ENCODE data around the gene RET. TPM values are rescaled to one million over a fixed set of nuclear protein-coding genes. Genes with fewer than 3 reads are reported as not detected.

The RET gene
- total RNA-seq, 1 experiment from 2014 or later: not detected

DNA sequence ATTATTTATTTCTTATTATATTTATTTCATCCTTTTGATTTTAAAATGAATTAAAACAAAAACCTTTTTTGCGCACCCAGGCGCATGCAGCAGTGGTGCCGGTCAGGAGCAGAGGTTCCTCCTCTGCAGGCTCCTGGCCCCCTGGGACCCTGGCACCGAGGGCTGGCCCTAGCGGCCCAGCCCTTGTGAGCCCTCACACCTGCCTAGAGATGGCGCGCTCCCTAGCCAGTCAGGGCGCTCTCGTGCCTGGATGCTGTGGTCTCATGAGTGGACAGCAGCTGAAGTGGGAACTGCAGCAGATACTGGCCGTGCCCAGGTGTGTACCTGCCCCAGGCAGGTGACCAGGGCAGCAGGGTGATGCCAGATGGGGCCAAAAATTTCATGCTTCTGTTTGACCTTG is 13.8 kb downstream of the RET start:
- Mint-ChIP-seq H3K27me3 (ENCODE audit: insufficient read depth, unreplicated experiment) (peaks cover 34% of the 10 kb centered on the region), H3K9me3 (ENCODE audit: unreplicated experiment) (no peaks in the 10 kb centered on the region), H3K4me3 (ENCODE audit: unreplicated experiment) (no peak overlapping the region), H3K4me1 (ENCODE audit: low read depth, unreplicated experiment) (no peaks in the 10 kb centered on the region), H3K36me3 (ENCODE audit: insufficient read depth, unreplicated experiment) (no peaks in the 10 kb centered on the region), H3K27ac (ENCODE audit: unreplicated experiment) (no peak overlapping the region)
- CTCF ChIA-PET: no interaction called here
- DNase-seq: no peak
- H3K27me3 ChIP-seq (replicated peaks; ENCODE audit: control insufficient read depth, insufficient read depth, low read length): peaks cover 2% of the 10 kb centered on the region
- H3K36me3 ChIP-seq (ENCODE audit: control insufficient read depth, insufficient read depth, low read length): no peaks in the 10 kb centered on the region
- no TSS peak for BruUV-seq (replicated peaks)
- POLR2A ChIA-PET: no interaction called here
- intact Hi-C loops (cut with micrococcal nuclease; ENCODE audit: unreplicated experiment): no loop called here
- TF ChIP-seq, protein P1, sequence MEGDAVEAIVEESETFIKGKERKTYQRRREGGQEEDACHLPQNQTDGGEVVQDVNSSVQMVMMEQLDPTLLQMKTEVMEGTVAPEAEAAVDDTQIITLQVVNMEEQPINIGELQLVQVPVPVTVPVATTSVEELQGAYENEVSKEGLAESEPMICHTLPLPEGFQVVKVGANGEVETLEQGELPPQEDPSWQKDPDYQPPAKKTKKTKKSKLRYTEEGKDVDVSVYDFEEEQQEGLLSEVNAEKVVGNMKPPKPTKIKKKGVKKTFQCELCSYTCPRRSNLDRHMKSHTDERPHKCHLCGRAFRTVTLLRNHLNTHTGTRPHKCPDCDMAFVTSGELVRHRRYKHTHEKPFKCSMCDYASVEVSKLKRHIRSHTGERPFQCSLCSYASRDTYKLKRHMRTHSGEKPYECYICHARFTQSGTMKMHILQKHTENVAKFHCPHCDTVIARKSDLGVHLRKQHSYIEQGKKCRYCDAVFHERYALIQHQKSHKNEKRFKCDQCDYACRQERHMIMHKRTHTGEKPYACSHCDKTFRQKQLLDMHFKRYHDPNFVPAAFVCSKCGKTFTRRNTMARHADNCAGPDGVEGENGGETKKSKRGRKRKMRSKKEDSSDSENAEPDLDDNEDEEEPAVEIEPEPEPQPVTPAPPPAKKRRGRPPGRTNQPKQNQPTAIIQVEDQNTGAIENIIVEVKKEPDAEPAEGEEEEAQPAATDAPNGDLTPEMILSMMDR (IDR thresholded peaks at IDR 0.05; ENCODE audit: insufficient read depth in 1 of 2, low read depth in 1 of 2, low read length in 1 of 2, severe bottlenecking in 1 of 2, unreplicated experiment in 1 of 2): no peak
- no peak overlapping the region for H3K4me3 ChIP-seq (ENCODE audit: low read depth, low read length)
- H3K9me3 ChIP-seq: no peaks in the 10 kb centered on the region
- H3K4me1 ChIP-seq: no peaks in the 10 kb centered on the region

DNA sequence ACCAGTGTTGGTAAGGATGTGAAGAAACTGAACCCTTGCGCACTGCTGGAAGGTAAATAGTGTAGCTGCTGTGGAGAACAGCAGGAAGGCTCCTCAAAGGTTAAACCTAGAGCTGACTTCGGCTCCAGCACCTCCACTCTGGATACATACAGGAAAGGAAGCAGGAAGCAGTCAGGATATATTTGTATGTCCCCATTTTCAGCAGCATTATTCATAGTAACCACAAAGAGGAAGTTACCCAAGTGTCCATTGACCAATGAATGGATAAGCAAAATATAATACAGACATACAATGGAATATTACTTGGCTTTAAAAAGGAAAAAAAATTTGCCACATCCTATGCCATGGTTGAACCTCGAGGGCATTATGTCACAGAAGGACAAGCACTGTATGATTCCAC is 15.0 kb downstream of the RET start:
- BruUV-seq (replicated peaks): no TSS peak
- Histone ChIP-seq H3K9me3 (no peaks in the 10 kb centered on the region), H3K4me3 (ENCODE audit: low read depth, low read length) (no peak overlapping the region), H3K27me3 (replicated peaks; ENCODE audit: control insufficient read depth, insufficient read depth, low read length) (peaks cover 4% of the 10 kb centered on the region), H3K36me3 (ENCODE audit: control insufficient read depth, insufficient read depth, low read length) (no peaks in the 10 kb centered on the region), H3K4me1 (no peaks in the 10 kb centered on the region)
- TF ChIP-seq, protein P1 (IDR thresholded peaks at IDR 0.05; ENCODE audit: insufficient read depth in 1 of 2, low read depth in 1 of 2, low read length in 1 of 2, severe bottlenecking in 1 of 2, unreplicated experiment in 1 of 2): no peak
- no peak overlapping the region for H3K4me3 Mint-ChIP-seq (ENCODE audit: unreplicated experiment)
- intact Hi-C loops (cut with micrococcal nuclease; ENCODE audit: unreplicated experiment): no loop called here
- POLR2A ChIA-PET: no interaction called here
- H3K27me3 Mint-ChIP-seq (ENCODE audit: insufficient read depth, unreplicated experiment): peaks cover 32% of the 10 kb centered on the region
- no peak for DNase-seq
- H3K9me3 Mint-ChIP-seq (ENCODE audit: unreplicated experiment): no peaks in the 10 kb centered on the region
- H3K27ac Mint-ChIP-seq (ENCODE audit: unreplicated experiment): no peak overlapping the region
- CTCF ChIA-PET: interaction anchor here (0.6 kb wide), 1 partner anchor 667 kb away, joined by 3 read pairs; no protein-coding TSS in a partner anchor
- H3K36me3 Mint-ChIP-seq (ENCODE audit: insufficient read depth, unreplicated experiment): no peaks in the 10 kb centered on the region
- H3K4me1 Mint-ChIP-seq (ENCODE audit: low read depth, unreplicated experiment): no peaks in the 10 kb centered on the region

DNA sequence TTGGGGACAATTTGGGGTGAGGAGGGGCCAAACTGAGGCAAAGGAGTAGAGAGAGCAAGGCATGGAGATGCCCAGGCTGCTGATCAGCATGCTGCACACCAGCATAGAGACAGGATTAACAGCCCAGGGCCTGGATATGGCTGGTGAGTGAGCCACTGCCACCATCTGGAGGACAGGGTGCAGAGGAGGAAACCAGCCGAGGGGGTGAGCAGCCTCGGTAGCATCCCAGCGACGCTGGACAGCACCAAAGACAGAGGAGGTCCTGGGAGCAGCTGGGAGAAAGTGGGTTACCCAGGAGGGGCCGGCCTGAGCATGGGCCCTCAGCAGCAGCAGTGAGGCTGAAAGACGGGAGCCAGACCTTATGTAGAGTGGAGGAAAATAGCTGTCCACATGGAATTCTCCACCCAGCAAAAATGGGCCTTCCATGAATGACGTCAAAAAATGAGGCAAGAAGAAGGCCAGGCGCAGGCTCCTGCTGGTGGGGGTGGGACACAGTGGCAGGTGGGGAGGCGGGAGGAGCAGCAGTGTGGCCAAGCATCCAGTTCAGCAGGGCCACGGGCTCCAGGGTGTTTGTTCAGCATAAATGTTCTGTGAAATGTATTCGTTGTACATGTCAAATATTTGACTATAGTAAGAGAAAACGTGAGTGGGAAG is 16.7 kb downstream of the RET start:
- no TSS peak for BruUV-seq (replicated peaks)
- Mint-ChIP-seq H3K9me3 (ENCODE audit: unreplicated experiment) (no peaks in the 10 kb centered on the region), H3K27ac (ENCODE audit: unreplicated experiment) (no peak overlapping the region), H3K27me3 (ENCODE audit: insufficient read depth, unreplicated experiment) (peaks cover 27% of the 10 kb centered on the region), H3K36me3 (ENCODE audit: insufficient read depth, unreplicated experiment) (no peaks in the 10 kb centered on the region), H3K4me3 (ENCODE audit: unreplicated experiment) (no peak overlapping the region), H3K4me1 (ENCODE audit: low read depth, unreplicated experiment) (no peaks in the 10 kb centered on the region)
- Histone ChIP-seq H3K9me3 (no peaks in the 10 kb centered on the region), H3K4me3 (ENCODE audit: low read depth, low read length) (no peak overlapping the region), H3K27me3 (replicated peaks; ENCODE audit: control insufficient read depth, insufficient read depth, low read length) (peaks cover 6% of the 10 kb centered on the region), H3K36me3 (ENCODE audit: control insufficient read depth, insufficient read depth, low read length) (no peaks in the 10 kb centered on the region), H3K4me1 (no peaks in the 10 kb centered on the region)
- DNase-seq: peak in 1 of 2 experiments; percentile 47
- CTCF ChIA-PET: no interaction called here
- intact Hi-C loops (cut with micrococcal nuclease; ENCODE audit: unreplicated experiment): loop anchor here (1.0 kb wide), 1 partner anchor 227 kb away; no protein-coding TSS in a partner anchor
- POLR2A ChIA-PET: no interaction called here
- TF ChIP-seq, protein P1 (IDR thresholded peaks at IDR 0.05; ENCODE audit: insufficient read depth in 1 of 2, low read depth in 1 of 2, low read length in 1 of 2, severe bottlenecking in 1 of 2, unreplicated experiment in 1 of 2): peak; percentile 14 to 57
